ENCODE results near the gene SPATA2. TPM values are rescaled to one million over a fixed set of nuclear protein-coding genes. Genes with fewer than 3 reads are reported as not detected.
A peak's percentile ranks its signal among the peaks of the same experiment; 100 is the strongest.

The SPATA2 gene
- total RNA-seq, 1 donor from 2014 or later, result 8.7 TPM

GRCh38 chr20:49890471-49891361 lies 24.6 kb downstream of the SPATA2 start:
- peaks cover 8% of the 10 kb centered on the region for H3K36me3 ChIP-seq
- no peaks in the 10 kb centered on the region for H3K9me3 ChIP-seq
- H3K4me1 ChIP-seq, result peaks cover 63% of the 10 kb centered on the region
- DNase-seq (no peak), ATAC-seq (peak; percentile 53)
- TF ChIP-seq CTCF (IDR thresholded peaks at IDR 0.05), result no peak
- H3K27me3 ChIP-seq, result no peaks in the 10 kb centered on the region
- H3K27ac ChIP-seq, result peak overlapping the region; percentile 24
- intact Hi-C loops (cut with DNase I), result no loop called here
- H3K4me3 ChIP-seq, result no peak overlapping the region

- peak; percentile 33 for TF ChIP-seq CTCF (IDR thresholded peaks at IDR 0.05)
- Histone ChIP-seq H3K27ac (peak overlapping the region; percentile 25), H3K4me3 (no peak overlapping the region), H3K36me3 (peaks cover 16% of the 10 kb centered on the region), H3K4me1 (peaks cover 63% of the 10 kb centered on the region), H3K9me3 (no peaks in the 10 kb centered on the region), H3K27me3 (no peaks in the 10 kb centered on the region)
- ATAC-seq (no peak), DNase-seq (no peak)
- intact Hi-C loops (cut with DNase I), result no loop called here
Observed at GRCh38 chr20:49889935-49890333, 25.4 kb downstream of the SPATA2 start.

GRCh38 chr20:49889001-49889934 lies 26.1 kb downstream of the SPATA2 start:
- peak overlapping the region; percentile 25 for H3K27ac ChIP-seq
- TF ChIP-seq CTCF (IDR thresholded peaks at IDR 0.05), result no peak
- H3K36me3 ChIP-seq, result peaks cover 22% of the 10 kb centered on the region
- ATAC-seq, result no peak
- intact Hi-C loops (cut with DNase I), result no loop called here
- no peaks in the 10 kb centered on the region for H3K9me3 ChIP-seq
- no peak for DNase-seq
- no peaks in the 10 kb centered on the region for H3K27me3 ChIP-seq
- peaks cover 61% of the 10 kb centered on the region for H3K4me1 ChIP-seq
- no peak overlapping the region for H3K4me3 ChIP-seq

GRCh38 chr20:49888212-49889000 lies 26.9 kb downstream of the SPATA2 start:
- Histone ChIP-seq H3K27ac (peak overlapping the region; percentile 68), H3K4me1 (peaks cover 54% of the 10 kb centered on the region), H3K4me3 (no peak overlapping the region), H3K27me3 (no peaks in the 10 kb centered on the region), H3K36me3 (peaks cover 29% of the 10 kb centered on the region), H3K9me3 (no peaks in the 10 kb centered on the region)
- intact Hi-C loops (cut with DNase I), result no loop called here
- no peak for DNase-seq
- TF ChIP-seq CTCF (IDR thresholded peaks at IDR 0.05), result peak; percentile 70
- ATAC-seq, result peak; percentile 35

Data from upper lobe of right lung (tissue), 1 donor.